ENCODE results near the gene H3-3A. TPM values are rescaled to one million over a fixed set of nuclear protein-coding genes. Genes with fewer than 3 reads are reported as not detected.

Gene H3-3A
- total and polyA plus RNA-seq, 9 donors = 351 to 754 (median 651) TPM

DNA sequence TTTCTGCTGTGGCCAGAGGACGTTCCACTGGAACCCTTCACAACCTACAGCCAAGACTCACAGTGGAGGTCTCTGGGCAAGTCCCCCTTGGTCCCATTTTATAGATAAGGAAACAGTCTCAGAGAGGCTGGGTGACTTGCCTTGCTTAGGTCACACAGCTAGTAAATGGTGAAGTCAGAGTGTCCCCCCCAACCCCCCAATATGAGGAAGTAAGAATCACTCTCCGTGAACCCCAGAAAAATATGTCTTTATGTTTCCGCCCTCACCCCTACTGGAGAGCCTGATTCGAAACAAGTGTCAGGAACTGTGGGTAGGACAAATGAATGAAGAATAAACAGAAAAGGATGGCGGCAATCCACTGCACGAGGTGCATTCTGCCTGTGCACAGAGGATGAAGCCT is 56.7 kb downstream of the H3-3A start:
- peaks cover 10% of the 10 kb centered on the region for H3K27me3 ChIP-seq (ENCODE audit: control insufficient read depth, insufficient read depth, low read length)
- peaks cover 10% of the 10 kb centered on the region for H3K4me1 ChIP-seq (ENCODE audit: control insufficient read depth, insufficient read depth, low read length)
- H3K4me3 ChIP-seq (ENCODE audit: low read length) = no peak overlapping the region
- H3K9me3 ChIP-seq (replicated peaks; ENCODE audit: control insufficient read depth, low read depth, low read length) = no peaks in the 10 kb centered on the region
- H3K36me3 ChIP-seq (ENCODE audit: control insufficient read depth, insufficient read depth, low read length) = no peaks in the 10 kb centered on the region
- H3K27ac ChIP-seq (ENCODE audit: low read length) = no peak overlapping the region
- DNase-seq = no peak
- WGBS (ENCODE audit: insufficient coverage) = 85% methylated on average over 3 of the region's 6 CpGs

DNA sequence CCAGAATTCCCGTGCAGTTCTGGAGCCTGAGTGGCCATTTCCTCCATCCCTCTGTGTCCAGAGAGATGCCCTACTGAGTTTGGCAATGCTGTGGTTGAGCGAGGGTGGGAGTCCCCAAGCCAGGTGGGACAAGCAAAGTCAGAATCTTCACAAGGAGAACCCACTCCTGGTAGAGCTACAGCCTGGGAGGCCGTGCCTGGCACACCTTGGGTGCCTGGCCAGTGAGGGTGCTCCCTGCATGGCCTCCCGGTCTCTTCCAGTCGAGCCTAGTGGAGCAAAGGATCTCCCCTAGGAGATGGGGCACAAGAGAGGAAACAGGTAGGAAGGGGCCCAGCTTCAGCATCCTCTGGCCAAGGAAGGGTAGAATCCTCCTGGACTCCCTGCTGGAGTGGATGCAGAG is 57.9 kb downstream of the H3-3A start:
- no peaks in the 10 kb centered on the region for H3K36me3 ChIP-seq (ENCODE audit: control insufficient read depth, insufficient read depth, low read length)
- peaks cover 13% of the 10 kb centered on the region for H3K27me3 ChIP-seq (ENCODE audit: control insufficient read depth, insufficient read depth, low read length)
- no peak overlapping the region for H3K4me3 ChIP-seq (ENCODE audit: low read length)
- no peaks in the 10 kb centered on the region for H3K9me3 ChIP-seq (replicated peaks; ENCODE audit: control insufficient read depth, low read depth, low read length)
- H3K4me1 ChIP-seq (ENCODE audit: control insufficient read depth, insufficient read depth, low read length) = peaks cover 10% of the 10 kb centered on the region
- 89% methylated on average over 3 of the region's 5 CpGs for WGBS (ENCODE audit: insufficient coverage)
- DNase-seq = no peak
- no peak overlapping the region for H3K27ac ChIP-seq (ENCODE audit: low read length)

DNA sequence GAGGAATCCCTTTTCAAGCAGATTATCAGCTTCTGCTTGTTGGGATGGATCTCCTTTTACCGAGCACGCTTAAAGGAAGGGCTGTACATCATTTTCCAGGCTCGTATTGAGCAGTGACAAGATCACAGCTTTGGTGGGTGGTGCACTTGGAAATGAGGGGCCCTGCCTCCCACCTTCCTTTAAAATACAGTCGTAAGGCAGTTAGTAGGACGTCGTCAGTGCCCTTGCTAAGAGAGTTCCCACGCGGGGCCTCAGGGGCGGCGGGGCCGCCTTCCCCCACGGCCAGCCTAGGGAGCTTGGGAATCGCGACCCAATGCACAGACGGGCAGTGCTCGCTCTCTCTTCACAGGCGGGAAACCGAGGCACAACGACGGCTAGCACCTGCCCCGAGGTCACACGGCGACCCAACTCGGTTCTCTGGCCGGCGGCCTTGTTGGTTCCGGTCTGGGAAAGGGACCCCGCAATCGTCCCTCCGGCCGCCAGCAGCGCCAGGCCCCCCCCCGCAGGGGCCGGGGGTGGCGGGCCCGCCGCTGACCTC is 58.6 kb downstream of the H3-3A start:
- peak overlapping the region; percentile 22 for H3K4me3 ChIP-seq (ENCODE audit: low read length)
- no peak overlapping the region for H3K27ac ChIP-seq (ENCODE audit: low read length)
- no peaks in the 10 kb centered on the region for H3K9me3 ChIP-seq (replicated peaks; ENCODE audit: control insufficient read depth, low read depth, low read length)
- H3K27me3 ChIP-seq (ENCODE audit: control insufficient read depth, insufficient read depth, low read length) = peaks cover 13% of the 10 kb centered on the region
- no peak for DNase-seq
- 8% methylated on average over 37 of the region's 37 CpGs for WGBS (ENCODE audit: insufficient coverage)
- no peaks in the 10 kb centered on the region for H3K36me3 ChIP-seq (ENCODE audit: control insufficient read depth, insufficient read depth, low read length)
- peaks cover 10% of the 10 kb centered on the region for H3K4me1 ChIP-seq (ENCODE audit: control insufficient read depth, insufficient read depth, low read length)

Other genes starting within 250 kb of the H3-3A start
- 15.6 TPM for gene TMEM63A, start 180.3 kb upstream of the H3-3A start, total RNA-seq
- gene TMEM63A, start 180.3 kb upstream of the H3-3A start, polyA plus RNA-seq (ENCODE audit: insufficient read depth in 1 of 8, insufficient read length in 8 of 8, low replicate concordance in 1 of 8) = 10 to 100 TPM; 14.3 to 31.9 (median 21.6) TPM
- gene LEFTY1, start 173.6 kb upstream of the H3-3A start, total RNA-seq = 0.44 TPM
- under 1 TPM; 0.39 to 0.91 (median 0.62) TPM for gene LEFTY1, start 173.6 kb upstream of the H3-3A start, polyA plus RNA-seq (ENCODE audit: insufficient read depth in 1 of 8, insufficient read length in 8 of 8, low replicate concordance in 1 of 8)
- gene PYCR2, start 138.5 kb upstream of the H3-3A start, total RNA-seq = 21.8 TPM
- gene PYCR2, start 138.5 kb upstream of the H3-3A start, polyA plus RNA-seq (ENCODE audit: insufficient read depth in 1 of 8, insufficient read length in 8 of 8, low replicate concordance in 1 of 8) = 10 to 100 TPM; 34.2 to 37.0 (median 35.0) TPM
- 2.7 TPM for gene LEFTY2, start 121.5 kb upstream of the H3-3A start, total RNA-seq
- gene LEFTY2, start 121.5 kb upstream of the H3-3A start, polyA plus RNA-seq (ENCODE audit: insufficient read depth in 1 of 8, insufficient read length in 8 of 8, low replicate concordance in 1 of 8) = 1 to 10 TPM; 2.1 to 6.6 (median 4.0) TPM
- gene SDE2, start 63.4 kb upstream of the H3-3A start, total RNA-seq = 13.8 TPM
- 10 to 100 TPM; 10.8 to 16.1 (median 13.7) TPM for gene SDE2, start 63.4 kb upstream of the H3-3A start, polyA plus RNA-seq (ENCODE audit: insufficient read depth in 1 of 8, insufficient read length in 8 of 8, low replicate concordance in 1 of 8)
- gene ACBD3, start 124.0 kb downstream of the H3-3A start, total RNA-seq = 32.8 TPM
- 10 to 100 TPM; 33.7 to 66.6 (median 58.8) TPM for gene ACBD3, start 124.0 kb downstream of the H3-3A start, polyA plus RNA-seq (ENCODE audit: insufficient read depth in 1 of 8, insufficient read length in 8 of 8, low replicate concordance in 1 of 8)
- 0.27 TPM for gene MIXL1, start 160.9 kb downstream of the H3-3A start, total RNA-seq
- under 1 TPM; 0.36 to 0.98 (median 0.79) TPM for gene MIXL1, start 160.9 kb downstream of the H3-3A start, polyA plus RNA-seq (ENCODE audit: insufficient read depth in 1 of 8, insufficient read length in 8 of 8, low replicate concordance in 1 of 8)
- gene LIN9, start 246.4 kb downstream of the H3-3A start, total RNA-seq = 6.6 TPM
- 1 to 10 TPM; 6.2 to 8.2 (median 6.6) TPM for gene LIN9, start 246.4 kb downstream of the H3-3A start, polyA plus RNA-seq (ENCODE audit: insufficient read depth in 1 of 8, insufficient read length in 8 of 8, low replicate concordance in 1 of 8)

Data from muscle of leg (tissue), 11 donors.